Measurements from ENCODE around the gene MCHR1. TPM values are rescaled to one million over a fixed set of nuclear protein-coding genes. Genes with fewer than 3 reads are reported as not detected.

The MCHR1 gene
- polyA plus RNA-seq, 1 experiment, result 2.3 TPM

DNA sequence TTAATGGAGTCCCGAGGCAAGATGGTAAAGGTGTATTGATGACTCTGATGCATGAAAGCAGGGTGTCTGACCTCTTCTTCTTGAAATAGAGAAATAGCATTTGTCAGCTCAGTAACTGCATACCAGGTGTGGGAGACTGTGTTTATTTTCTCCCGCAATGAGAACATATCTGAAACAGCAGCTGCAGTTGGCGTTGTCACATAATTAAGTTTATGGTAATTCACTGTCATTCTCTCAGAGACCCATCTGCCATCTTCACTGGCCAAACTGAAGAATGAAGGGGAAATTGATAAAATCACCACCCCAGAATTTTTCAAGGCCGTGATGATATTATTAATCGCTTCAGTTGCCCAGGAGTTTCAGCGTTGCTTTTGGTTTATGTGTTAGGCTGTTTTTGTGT, 20.1 kb upstream of the MCHR1 start:
- no peaks in the 10 kb centered on the region for H3K9me3 ChIP-seq (ENCODE audit: control insufficient read depth, insufficient read depth, low read length)
- ChIA-PET POLR2A (no interaction called here), CTCF (interaction anchor here (1.7 kb wide), 1 partner anchor 24 kb away, joined by 4 read pairs; no protein-coding TSS in a partner anchor)

GRCh38 chr22:40660730-40661129, 18.6 kb upstream of the MCHR1 start:
- Histone ChIP-seq H3K4me3 (ENCODE audit: low read depth, low read length) (no peak overlapping the region), H3K9me3 (ENCODE audit: control insufficient read depth, insufficient read depth, low read length) (no peaks in the 10 kb centered on the region), H3K27me3 (ENCODE audit: control insufficient read depth, insufficient read depth, low read length) (no peaks in the 10 kb centered on the region), H3K27ac (ENCODE audit: low read depth, low read length) (no peak overlapping the region)
- ChIA-PET CTCF (no interaction called here), POLR2A (no interaction called here)
- TF ChIP-seq, protein P1, sequence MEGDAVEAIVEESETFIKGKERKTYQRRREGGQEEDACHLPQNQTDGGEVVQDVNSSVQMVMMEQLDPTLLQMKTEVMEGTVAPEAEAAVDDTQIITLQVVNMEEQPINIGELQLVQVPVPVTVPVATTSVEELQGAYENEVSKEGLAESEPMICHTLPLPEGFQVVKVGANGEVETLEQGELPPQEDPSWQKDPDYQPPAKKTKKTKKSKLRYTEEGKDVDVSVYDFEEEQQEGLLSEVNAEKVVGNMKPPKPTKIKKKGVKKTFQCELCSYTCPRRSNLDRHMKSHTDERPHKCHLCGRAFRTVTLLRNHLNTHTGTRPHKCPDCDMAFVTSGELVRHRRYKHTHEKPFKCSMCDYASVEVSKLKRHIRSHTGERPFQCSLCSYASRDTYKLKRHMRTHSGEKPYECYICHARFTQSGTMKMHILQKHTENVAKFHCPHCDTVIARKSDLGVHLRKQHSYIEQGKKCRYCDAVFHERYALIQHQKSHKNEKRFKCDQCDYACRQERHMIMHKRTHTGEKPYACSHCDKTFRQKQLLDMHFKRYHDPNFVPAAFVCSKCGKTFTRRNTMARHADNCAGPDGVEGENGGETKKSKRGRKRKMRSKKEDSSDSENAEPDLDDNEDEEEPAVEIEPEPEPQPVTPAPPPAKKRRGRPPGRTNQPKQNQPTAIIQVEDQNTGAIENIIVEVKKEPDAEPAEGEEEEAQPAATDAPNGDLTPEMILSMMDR (IDR thresholded peaks at IDR 0.05; ENCODE audit: low read depth, low read length), result no peak
- DNase-seq (ENCODE audit: low read depth, low spot score), result no peak

More for the DNA sequence above, 20.1 kb upstream of the MCHR1 start:
- Histone ChIP-seq H3K4me3 (ENCODE audit: low read depth, low read length) (no peak overlapping the region), H3K27me3 (ENCODE audit: control insufficient read depth, insufficient read depth, low read length) (no peaks in the 10 kb centered on the region), H3K27ac (ENCODE audit: low read depth, low read length) (no peak overlapping the region)
- TF ChIP-seq, protein P1 (IDR thresholded peaks at IDR 0.05; ENCODE audit: low read depth, low read length), result no peak
- DNase-seq (ENCODE audit: low read depth, low spot score), result no peak

DNA sequence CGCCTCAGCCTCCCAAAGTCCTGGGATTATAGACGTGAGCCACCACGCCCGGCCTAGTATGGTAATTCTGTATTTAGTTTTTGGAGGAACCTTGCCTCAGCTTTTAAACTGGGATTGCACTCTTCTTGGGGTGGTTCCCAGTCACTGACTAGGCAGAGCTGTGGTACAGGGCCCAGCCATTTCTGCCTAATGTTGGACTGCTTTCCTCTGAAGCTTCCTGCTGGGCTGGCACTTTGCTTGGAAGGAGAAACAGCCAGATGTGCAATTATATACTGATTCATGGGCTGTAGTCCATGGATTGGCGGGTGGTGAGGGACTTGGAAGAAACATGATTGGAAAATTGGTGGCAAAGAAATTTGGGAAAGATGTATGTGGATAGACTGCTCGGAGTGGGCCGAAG, 17.6 kb upstream of the MCHR1 start:
- ChIA-PET CTCF (no interaction called here), POLR2A (no interaction called here)
- no peaks in the 10 kb centered on the region for H3K9me3 ChIP-seq (ENCODE audit: control insufficient read depth, insufficient read depth, low read length)
- H3K27me3 ChIP-seq (ENCODE audit: control insufficient read depth, insufficient read depth, low read length), result no peaks in the 10 kb centered on the region
- no peak overlapping the region for H3K4me3 ChIP-seq (ENCODE audit: low read depth, low read length)
- no peak overlapping the region for H3K27ac ChIP-seq (ENCODE audit: low read depth, low read length)
- DNase-seq (ENCODE audit: low read depth, low spot score), result no peak
- TF ChIP-seq, protein P1 (IDR thresholded peaks at IDR 0.05; ENCODE audit: low read depth, low read length), result no peak

DNA sequence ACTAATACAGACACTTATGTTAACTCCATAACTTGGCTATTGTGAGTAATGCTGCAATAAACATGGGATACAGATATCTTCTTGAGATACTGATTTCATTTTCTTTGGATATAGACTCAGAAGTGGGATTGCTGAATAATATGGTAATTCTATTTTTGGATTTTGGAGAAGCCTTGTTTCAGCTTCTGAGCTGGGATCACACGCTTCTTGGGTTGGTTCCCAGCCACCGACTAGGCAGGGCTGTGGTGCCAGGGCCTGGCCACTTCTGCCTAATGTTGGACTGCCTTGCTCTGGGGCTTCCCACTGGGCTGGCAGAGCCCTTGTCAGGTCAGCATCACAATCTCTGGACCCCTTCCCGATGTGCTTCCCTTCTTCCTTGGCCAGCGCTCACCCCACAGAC, 14.0 kb upstream of the MCHR1 start:
- ChIA-PET POLR2A (interaction anchor here (1.3 kb wide), 1 partner anchor 45 kb away, joined by 8 read pairs; no protein-coding TSS in a partner anchor), CTCF (no interaction called here)
- no peak overlapping the region for H3K4me3 ChIP-seq (ENCODE audit: low read depth, low read length)
- DNase-seq (ENCODE audit: low read depth, low spot score), result no peak
- TF ChIP-seq, protein P1 (IDR thresholded peaks at IDR 0.05; ENCODE audit: low read depth, low read length), result no peak
- H3K27ac ChIP-seq (ENCODE audit: low read depth, low read length), result peak overlapping the region; percentile 91
- no peaks in the 10 kb centered on the region; the same call in 1 of the 2 replicates for H3K9me3 ChIP-seq (ENCODE audit: control insufficient read depth, insufficient read depth, low read length)
- no peaks in the 10 kb centered on the region for H3K27me3 ChIP-seq (ENCODE audit: control insufficient read depth, insufficient read depth, low read length)

GRCh38 chr22:40666151-40666848, 13.0 kb upstream of the MCHR1 start:
- no peak overlapping the region for H3K4me3 ChIP-seq (ENCODE audit: low read depth, low read length)
- CTCF ChIA-PET, result no interaction called here
- peak overlapping the region; percentile 48 for H3K27ac ChIP-seq (ENCODE audit: low read depth, low read length)
- no peaks in the 10 kb centered on the region for H3K27me3 ChIP-seq (ENCODE audit: control insufficient read depth, insufficient read depth, low read length)
- POLR2A ChIA-PET, result no interaction called here
- TF ChIP-seq, protein P1 (IDR thresholded peaks at IDR 0.05; ENCODE audit: low read depth, low read length), result no peak
- DNase-seq (ENCODE audit: low read depth, low spot score), result no peak
- H3K9me3 ChIP-seq (ENCODE audit: control insufficient read depth, insufficient read depth, low read length), result no peaks in the 10 kb centered on the region; the same call in 1 of the 2 replicates

All from AG04450 (cell line).